NCI-H1105 treated with DMSO at 0.1 percent for 48 hours (cell line): ENCODE results near the gene TPCN1.

ENCODE experiments used
- DNase-seq: peaks from one replicate; lab custom pipeline; 2025; lab: John Stamatoyannopoulos, UW

The TPCN1 gene

DNA sequence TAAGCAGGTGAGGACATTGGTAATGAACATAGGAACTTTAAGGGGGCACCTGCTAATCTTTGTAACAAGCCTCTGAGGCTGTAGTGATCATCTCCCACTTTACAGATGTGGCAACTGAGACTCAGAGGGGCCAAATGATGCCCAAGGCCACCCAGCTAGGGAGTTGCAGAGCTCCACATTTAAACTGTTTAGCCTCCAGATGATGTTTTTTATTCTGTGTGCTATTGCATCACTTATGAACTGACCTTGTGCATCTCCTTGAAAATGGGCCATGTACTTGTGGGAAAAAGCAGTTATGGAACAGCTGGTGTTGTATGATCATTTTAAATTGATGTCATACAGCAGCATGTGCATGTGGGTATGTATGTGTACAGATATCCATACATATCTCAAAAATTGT is 41.4 kb downstream of the TPCN1 start:
- DNase-seq = no peak

DNA sequence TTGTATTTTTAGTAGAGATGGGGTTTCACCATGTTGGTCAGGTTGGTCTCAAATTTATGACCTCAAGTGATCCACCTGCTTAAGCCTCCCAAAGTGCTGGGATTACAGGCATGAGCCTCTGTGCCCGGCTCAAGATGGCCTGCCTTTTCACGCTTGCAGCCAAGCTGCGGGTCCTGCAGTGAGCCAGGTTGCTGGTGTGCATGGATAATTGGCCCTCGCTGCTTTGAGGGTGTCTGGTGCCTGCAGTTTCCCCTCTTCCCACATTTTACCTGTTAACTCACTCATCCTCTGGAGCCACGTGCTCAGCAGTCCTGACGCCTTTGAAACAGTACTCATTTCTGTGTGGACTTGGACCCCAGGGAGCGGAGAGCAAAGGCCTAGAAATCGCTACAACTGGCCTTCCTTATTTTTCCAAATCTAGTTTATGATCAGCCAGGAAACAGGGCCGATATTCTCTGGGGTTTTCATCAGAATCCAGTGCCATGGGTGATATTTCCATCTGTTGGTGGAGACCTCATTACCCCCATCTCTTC is 42.2 kb downstream of the TPCN1 start:
- DNase-seq = no peak

DNA sequence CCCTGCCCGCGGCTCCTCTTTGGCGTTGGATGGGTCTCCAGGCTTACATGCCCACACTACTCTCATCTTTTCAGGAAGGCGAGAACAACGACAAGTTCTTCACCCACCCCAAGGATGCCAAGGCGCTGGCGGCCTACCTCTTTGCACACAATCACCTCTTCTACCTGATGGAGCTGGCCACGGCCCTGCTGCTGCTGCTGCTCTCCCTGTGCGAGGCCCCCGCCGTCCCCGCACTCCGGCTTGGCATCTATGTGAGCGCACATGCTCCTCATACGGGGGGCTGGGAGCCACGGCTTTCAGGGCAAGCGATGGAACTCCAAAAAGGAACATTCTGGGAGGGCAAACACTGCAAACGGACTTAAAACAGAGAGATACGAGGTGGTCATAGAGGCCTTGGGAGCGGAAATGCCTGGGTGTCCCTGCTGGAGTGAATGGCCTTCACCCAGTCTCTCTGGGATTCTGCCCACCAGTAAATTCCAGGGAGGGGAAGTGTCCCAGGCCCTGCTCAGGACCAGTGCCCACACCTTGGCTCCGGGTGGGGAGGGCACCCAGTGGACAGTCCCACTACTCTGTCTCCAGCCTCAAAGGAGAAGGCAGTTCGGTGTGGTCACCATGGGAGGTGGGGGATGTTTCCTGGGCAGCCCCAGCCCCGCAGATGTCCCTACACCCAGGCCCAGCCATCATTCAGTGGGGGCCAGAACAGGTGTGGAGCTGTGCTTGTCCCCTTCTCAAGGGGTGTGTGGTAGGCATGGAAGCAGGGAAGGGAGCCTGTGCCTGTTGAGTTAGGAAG is 45.0 kb downstream of the TPCN1 start:
- no peak for DNase-seq

DNA sequence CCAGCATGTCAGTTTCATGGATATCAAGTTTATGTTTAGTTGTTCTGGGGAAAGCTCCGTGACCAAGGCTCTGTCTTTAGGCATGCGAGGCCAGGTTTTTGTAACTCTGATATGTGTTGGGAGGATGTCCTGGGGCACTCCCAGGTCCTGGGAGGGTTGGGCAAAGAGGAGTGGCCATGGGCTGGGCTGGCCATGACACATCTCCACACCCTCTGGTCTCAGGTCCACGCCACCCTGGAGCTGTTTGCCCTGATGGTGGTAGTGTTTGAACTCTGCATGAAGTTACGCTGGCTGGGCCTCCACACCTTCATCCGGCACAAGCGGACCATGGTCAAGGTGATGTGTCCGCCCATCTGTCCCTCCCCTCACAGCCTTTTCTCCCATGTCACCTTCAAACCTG is 46.4 kb downstream of the TPCN1 start:
- no peak for DNase-seq

DNA sequence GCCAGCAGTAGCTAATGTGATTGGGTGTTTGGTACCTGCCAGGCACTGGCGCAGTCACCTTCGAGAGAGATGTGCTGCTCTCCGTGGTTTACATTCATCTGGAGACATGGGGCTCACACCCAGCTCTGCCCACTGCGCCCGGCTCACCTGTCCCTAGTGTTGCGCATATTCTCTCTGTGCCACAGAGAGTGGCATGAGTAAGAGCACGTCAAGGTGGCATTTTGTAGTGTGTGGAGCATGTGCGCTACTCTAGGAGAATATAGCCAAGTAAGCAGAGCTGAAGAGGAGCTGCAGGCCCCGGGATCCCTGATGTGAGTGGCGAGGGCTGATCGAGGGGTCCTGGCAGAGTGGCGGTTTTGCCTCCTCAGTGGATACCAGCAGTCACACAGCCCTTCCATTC is 46.9 kb downstream of the TPCN1 start:
- DNase-seq = no peak

DNA sequence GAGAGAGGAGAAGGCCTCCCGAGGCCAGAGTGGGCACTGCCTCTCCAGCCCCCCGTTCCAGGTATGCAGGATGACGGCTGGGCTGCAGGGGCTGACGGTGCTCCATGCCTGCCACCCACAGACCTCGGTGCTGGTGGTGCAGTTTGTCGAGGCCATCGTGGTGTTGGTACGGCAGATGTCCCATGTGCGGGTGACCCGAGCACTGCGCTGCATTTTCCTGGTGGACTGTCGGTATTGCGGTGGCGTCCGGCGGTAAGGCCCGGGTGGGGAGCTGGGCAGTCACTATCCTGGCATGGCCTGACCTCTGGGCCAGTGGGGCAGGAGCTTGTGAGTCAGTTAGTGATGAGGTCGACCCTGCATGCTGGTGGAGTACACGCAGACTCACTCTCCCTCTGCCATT is 47.4 kb downstream of the TPCN1 start:
- no peak for DNase-seq

DNA sequence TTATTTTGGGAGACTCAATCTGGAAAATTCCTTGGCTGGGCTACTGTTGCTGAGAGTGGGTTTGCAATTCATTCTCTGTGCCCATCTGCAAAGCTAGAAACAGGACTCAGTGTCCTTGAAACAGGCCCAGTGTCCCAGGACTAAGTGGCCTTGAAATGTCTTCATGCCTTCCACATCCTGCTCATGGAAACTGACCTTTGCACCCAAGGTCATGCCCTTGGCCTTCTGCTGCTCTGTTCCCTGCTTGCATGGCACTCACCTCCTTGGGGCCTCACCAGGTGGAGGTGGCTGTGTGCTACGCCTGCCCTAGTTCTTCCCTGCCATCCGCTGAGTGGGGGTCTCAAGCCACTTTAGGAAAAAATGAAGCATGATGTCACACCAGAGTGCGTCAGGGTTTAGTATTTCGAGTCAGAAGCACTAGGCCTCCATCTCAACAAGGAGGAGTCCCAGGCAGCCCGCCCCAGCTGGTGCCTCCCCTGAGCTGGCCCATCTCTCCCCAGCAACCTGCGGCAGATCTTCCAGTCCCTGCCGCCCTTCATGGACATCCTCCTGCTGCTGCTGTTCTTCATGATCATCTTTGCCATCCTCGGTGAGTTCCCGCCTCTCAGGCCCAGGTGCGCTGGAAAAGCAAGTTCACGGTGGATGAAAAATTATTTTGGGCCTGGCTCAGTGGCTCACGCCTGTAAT is 48.1 kb downstream of the TPCN1 start:
- no peak for DNase-seq

DNA sequence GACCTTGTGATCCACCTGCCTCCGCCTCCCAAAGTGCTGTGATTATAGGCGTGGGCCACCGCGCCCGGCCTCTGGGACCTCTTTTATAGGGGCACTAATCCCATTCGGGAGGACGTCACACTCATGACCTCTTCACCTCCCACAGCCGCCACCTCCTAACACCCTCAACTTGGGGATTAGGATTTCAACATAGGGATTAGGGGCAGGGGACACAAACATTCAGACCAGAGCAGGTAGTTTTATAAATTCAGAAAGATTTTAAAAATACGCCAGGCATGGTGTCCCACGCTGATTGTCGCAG is 49.4 kb downstream of the TPCN1 start:
- no peak for DNase-seq

DNA sequence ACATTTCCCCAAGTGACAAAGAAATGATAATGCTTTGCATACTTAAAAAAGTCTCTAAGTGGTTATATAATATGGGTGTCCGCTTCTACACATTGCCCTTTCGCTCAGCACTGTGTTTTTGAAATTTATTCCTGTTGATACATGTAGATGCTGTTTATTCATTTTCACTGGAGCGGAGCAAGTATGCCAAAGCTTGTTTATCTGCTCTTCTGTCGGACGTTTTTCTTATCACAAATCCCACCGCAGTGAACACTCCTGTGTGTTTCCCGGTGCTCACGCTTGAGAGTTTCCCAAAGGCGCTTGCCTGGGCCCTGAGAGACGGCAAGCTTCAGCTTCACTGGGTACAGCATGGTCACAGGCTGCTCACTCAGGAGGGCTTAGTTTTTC is 50.2 kb downstream of the TPCN1 start:
- DNase-seq = no peak

DNA sequence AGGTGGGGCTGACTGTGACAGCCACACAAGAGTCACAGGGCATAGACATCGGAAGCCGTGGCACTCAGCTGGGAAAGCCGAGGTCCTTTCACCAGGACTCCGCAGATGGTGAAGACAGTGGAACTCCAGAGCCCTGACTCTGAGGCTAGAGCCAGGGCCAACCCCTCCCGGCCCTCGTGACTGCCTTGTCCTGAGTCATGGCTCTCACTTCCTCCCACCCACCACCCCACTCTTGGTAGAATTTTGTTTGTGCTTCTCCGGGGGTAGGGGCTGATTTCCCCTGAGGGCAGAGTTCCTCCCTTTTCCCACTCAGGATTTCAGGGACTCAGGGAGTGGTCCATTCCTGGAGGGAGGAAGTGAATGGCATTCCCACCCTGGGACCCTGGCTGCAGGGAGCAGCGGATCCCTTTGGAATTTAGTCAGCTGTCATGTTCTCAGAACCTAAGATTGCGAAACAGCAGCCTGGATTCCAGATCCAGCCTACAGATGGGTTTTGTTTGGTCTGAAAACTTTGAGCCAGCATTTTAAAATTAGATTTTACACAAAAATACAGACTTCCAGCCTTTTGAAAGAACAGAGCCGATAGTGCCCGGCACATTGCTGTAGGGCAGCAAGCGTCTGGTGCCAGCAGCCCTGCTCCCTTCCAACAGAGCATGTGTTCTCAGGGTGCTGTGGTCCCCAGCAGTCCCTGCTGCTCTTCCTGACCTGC is 50.7 kb downstream of the TPCN1 start:
- no peak for DNase-seq

DNA sequence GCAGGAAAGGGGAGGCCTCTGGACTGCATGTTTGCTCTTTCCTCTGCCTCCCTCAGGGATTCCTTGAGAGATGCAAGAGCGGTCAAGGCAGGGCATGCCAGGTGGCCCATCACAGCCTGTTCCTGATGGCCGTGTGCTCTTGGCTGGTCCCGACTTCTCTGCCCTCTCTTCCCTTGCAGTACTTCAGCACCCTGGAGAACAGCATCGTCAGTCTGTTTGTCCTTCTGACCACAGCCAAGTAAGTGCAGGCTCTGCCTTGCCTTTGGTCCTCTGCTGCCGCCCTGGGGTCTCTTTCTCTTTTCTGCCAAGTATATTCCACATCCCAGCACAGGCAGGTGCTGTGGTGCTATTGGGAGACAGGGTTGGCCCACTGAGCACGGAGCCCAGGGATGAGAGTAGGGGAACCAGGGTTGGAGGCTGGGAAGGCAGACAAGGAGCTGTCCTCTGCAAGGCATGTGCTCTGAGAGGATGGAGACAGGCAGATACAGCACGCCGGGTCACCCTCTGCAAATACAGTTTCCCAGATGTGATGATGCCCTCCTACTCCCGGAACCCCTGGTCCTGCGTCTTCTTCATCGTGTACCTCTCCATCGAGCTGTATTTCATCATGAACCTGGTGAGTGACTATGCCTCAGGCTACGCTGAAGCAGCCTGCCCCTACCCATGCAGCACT is 51.9 kb downstream of the TPCN1 start:
- no peak for DNase-seq

DNA sequence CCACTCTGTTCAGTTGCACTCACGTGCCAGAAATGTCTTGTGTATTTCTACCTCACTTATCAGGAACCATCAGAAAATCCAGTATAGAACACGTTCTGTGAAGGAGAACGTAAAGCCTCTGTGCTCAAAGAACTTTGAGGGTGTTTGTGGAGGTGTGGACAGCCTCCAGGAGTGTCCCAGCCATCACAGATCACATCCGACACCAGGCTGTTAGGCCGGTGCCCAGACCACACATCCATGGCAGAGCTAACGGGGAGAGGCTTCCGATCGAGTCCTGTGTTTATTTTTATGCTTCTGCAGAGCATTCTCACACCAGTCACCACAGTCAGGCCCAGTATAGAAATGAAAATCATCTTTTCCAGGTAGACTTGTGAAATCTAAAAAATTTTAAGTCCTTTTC is 53.6 kb downstream of the TPCN1 start:
- no peak for DNase-seq

DNA sequence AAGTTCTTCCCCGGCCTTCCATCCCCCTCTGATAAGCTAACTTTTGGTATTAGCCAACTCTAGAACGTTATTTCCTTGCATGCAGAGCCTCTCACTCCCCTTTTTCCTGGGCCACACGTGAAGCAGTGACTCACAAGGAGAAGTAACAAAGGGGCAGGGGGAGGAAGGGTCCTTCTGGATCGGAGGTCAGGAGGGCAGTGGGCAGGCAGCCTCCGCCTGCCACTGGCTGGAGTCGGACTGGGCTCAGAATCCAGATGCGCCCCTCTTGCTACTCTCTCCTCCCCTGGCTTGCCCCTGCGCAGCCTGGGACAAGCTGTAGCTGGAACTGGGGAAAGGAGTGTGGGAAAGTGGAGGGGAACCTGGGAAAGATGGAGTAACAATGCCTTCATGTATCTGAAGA is 55.0 kb downstream of the TPCN1 start:
- DNase-seq = no peak

DNA sequence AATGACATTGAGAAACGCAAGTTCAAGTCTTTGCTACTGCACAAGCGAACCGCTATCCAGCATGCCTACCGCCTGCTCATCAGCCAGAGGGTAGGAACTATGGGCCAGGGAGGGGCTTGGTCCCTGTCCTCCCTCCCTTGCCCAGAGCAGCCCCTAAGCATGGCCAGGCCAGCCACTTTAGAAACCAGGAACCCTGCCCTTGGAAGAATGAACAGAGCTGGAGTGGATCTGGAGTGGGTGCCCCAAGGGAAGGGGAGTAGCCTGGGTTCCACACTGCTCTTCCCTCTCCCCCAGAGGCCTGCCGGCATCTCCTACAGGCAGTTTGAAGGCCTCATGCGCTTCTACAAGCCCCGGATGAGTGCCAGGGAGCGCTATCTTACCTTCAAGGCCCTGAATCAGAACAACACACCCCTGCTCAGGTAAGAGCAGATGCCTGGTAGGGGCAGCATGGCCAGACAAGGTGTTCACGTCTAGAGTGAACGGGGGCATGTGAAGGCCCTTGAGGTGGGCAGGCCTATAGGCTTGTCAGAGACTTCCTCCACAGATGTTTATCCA is 55.8 kb downstream of the TPCN1 start:
- no peak for DNase-seq

DNA sequence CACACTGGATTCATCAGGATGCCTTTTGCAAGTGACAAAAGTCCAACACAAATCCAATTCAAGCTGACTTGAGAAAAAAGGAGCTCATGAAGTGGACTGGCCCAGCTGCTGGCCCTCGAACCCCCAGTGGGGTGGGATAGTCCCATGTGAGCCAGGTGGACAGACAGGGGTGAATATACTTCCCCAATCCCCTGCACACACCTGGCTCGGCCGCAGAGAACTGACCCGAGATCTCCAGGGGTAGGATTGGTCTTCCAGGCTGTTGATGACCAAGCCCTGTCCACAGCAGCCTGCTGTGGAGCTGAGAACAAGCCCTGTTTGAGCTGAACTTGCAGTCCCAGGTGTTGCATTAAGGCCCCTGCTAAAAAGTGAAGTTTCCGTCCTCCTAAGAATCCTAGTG is 56.2 kb downstream of the TPCN1 start:
- DNase-seq = no peak

DNA sequence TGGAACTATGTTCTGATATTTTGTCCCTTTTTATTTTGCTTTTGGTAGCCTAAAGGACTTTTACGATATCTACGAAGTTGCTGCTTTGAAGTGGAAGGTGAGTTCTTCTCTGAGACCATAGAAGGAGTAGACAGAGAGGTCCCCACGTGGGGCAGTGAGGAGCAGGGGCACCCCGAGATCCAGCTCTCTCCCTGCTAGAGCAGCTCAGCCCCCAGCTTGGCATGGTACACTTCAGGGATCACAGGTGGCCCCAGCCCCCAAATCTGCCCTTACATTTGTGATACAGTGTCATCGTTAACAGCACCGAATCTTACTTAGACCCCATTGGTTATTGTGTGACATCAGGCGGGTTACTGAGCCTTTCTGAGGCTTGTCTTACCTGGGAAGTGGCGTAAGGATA is 56.9 kb downstream of the TPCN1 start:
- no peak for DNase-seq

DNA sequence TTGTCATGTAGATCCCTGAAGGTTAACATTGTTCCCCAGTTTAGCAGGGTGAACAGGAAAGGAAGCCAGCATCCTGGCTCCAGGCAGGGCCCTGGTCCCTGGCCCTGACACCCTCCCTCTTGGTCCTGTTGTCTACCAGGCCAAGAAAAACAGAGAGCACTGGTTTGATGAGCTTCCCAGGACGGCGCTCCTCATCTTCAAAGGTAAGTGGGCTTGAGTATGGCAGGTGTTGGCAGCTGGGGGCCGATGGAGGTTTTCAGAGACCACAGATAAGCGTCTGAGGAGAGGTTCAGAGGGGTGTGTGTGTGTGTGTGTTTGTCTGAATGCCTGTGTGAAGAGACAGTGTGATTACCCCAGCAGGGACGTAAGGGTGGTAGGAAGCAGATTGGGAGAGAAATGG is 57.4 kb downstream of the TPCN1 start:
- DNase-seq = no peak

DNA sequence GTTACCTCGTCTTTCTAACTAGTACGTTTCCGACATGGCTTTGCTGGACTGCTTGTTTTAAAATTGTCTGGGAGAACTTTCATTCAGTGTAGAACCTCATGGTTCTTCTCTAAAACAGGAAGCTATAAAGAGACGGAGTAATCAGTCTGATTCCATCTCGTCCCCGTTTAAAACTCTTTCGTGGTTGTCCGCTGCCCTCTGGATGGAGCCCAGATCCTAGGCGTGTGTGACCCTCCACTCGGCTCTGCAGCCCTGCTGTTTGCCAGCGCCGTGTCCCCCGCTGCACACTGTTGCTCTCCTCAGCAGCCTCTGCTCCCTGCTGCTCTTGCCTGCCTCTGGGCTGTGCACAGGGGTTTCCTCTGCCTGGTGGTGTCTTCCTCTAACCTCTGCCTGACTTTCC is 63.5 kb downstream of the TPCN1 start:
- DNase-seq = no peak

DNA sequence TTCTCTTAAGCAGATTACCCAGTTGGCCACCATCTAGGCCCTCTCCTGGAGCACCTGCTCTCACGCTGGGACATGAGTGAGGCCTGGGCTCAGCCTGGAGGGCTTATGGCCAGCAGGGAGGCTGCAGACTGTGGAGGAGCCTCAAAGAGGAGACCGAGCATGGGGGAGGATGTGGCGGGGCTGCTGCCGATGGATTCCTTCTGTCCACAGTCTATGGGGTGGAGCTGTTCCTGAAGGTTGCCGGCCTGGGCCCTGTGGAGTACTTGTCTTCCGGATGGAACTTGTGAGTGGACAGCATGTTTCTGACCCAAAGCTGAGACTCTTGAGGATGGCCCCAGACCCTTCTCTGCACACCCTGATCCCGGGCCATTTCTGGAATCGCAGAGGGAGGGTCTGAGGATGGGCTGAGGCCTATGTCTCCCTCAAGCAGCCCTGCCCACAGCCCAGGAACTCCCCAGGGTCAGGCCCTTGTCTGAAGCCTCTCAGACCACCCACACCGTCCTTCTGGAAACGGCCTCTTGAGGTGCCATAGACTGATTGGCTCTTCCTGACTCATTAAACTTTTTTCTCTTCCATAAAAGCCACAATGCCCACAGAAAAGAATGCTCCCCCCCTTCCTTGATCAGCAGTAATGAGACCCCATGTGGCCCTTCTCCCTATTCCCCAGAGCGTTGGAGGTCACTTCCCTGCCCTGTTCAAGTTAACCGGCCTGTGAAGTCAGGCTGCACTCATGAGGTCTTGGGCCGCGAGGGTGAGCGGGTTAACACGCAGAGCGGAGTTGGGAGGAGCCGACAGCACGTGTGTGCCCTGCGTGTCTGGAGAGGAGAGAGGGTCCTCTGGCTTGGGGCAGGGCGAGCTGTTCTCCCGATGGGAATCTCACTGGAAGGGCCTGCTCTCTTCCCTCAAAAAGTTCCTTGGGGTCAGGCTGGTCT is 64.7 kb downstream of the TPCN1 start:
- no peak for DNase-seq

DNA sequence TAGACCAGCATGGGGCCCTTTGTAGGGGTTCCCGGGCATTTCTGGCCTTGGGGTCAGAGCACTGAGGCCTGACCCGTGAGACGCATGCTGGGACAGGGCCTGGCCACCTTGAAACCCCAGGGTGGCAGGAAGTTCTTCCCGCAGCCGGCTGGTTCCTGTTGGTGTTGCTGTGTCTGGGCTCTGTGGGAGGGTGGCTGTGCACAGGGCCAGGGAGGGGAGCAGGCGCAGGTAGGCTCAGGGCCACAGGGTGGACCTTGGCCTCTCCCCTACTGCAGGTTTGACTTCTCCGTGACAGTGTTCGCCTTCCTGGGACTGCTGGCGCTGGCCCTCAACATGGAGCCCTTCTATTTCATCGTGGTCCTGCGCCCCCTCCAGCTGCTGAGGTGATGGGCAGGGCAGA is 65.4 kb downstream of the TPCN1 start:
- DNase-seq = no peak
